GM21515 (cell line): ENCODE data around the gene BMP6.
"Not testable (repeated sequence)": the region's sequence is repeated elsewhere in the genome, so short reads cannot be mapped to it uniquely, and the experiment has no call there.

Experiments
- ATAC-seq: cut with Tn5 transposase; IDR thresholded peaks from one replicate; pipeline ENCODE4 v1.9.1; 2021; ENCODE audit not compliant: unreplicated experiment

BMP6 gene

DNA sequence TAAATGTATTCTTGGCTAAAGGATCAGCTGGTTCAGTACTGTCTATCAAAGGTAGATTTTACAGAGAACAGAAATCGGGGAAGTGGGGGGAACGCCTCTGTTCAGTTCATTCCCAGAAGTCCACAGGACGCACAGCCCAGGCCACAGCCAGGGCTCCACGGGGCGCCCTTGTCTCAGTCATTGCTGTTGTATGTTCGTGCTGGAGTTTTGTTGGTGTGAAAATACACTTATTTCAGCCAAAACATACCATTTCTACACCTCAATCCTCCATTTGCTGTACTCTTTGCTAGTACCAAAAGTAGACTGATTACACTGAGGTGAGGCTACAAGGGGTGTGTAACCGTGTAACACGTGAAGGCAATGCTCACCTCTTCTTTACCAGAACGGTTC lies 154.8 kb downstream of the BMP6 start:
- ATAC-seq, result no peak

DNA sequence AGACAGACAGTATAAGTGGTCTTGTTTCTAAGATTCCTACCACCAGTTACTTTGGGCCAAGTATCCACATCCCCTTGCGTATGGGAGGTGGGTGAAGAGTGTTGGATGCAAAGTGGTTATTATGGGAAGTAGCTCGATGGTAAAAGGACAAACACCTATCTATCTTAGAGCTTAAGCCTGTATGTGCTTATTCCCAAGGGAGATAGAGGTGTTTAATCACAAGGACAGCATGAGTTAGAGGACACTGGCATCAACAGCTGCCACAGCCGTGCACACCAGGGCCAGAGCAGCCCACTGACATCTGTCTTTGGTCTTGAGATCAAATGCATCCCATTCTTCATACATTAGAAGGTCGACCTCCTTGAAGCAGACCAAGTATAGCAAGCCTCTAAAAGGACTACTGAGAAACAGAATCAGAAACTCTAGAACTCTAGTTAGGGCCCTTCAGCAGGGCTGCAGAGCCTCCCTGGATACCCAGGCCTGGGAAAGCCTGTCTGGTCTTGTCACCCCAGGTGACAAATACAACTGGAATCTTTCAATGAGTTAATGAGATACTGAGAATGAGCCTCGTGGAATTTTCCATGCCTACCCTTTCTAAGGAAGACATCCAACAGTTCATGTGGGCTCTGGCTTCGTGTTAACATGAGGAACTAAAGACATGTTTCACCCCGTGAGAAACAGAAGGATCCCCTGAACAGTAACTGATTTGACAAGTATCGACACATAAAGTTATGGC lies 156.0 kb downstream of the BMP6 start:
- no peak for ATAC-seq

DNA sequence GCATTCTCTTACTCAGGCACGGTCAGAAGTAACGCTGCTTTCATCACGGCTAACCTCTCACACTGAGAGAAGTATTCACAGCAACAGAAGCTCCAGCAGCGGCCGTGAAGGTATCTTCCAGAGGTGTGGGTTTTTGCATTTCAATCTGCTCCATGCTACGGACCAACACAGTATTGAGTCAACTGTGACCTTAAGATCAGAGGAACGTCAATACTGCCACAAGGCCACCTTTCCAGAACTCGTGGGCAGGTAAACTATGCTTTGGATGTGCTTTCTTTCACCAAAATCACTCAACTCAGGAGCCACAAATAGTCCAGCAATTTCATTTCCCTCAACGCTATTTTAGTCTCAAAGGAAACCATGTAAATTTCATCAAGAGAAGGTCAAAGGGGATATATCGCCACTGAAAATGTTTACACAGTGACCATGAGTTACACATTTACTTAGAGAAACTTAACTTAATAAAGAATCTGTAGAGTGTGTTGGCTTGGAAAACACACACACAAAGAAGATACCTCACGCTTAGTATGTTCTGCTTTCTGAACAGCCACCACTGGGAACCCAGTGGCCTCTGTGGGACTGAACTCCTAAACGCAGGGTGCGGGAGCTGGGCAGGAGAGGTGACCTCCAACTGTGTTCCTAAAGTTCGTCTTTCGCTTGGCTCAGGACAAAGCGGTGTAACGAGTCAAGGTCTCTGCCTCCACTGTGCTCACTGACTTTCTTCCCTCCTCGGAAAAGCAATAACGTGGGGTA lies 156.8 kb downstream of the BMP6 start:
- ATAC-seq, result no peak

DNA sequence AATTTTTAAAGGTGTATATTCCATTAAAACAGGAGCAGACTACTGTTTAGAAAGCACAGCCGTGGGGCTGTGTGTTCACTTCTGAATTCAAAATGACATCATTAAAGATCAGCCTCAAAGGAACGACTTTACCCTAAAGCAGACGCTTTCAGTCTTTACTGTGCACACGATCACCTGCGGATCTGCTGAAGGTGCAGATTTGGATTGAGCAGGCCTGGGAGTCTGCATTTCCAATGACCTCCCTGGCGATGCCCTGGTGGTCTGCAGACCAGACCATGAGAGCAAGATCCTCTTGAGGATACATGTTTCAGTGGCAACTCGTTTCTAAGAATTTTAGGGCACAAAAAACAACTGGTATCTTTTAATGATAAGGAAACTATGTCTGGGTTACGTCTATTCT lies 157.5 kb downstream of the BMP6 start:
- ATAC-seq, result no peak

DNA sequence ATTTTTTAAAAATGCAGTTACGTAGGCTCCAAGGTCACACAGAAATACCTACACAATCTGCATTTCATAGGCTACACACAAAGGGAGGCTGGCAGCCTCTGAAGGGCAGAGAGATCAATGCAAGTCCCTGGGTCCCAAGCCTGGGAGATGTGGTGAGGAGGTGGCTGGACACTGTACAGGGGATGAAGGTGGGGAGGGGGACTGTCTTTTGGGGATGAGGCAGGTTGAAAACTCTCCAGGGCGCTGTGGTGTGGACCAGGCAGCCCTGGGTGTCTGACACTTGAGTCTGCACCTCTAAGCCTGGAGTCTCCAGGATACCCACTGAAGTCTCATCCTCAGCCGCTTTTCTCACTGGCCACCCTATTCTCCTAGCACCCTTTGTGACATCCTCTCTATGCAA lies 160.2 kb downstream of the BMP6 start:
- ATAC-seq, result no peak

DNA sequence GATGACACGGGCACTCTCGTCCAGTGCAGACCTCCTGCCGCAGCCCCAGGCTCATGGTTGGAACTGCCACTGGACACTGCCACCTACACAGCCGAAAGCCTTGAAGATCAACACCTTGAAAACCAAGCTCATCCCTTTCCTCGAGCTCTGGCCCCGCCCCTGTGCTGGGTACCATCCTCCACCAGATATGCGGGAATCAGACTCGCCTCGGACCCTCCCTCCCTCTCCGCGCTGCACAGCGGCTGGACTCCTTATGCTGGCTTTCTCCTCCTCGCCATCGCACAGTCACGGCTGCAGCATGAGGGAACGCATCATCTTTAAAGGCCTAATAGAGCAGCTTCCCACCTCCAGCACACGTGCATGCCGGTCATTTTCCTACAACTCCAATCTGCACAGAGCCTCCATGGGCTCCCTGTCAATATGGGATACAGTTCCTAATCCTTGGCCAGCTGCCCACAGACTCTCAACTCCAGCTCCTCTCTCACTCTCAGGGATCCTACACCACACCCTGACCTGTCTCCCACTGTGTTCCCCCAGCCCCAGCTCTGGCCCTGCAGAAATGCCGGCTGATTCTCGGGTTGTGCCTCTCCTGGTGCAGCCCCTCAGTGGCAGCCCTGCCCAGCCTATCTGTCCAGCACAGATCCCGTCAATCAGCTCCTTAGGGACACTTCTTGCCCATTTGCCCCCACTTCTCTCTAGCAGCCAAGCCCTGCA lies 161.5 kb downstream of the BMP6 start:
- no peak for ATAC-seq

DNA sequence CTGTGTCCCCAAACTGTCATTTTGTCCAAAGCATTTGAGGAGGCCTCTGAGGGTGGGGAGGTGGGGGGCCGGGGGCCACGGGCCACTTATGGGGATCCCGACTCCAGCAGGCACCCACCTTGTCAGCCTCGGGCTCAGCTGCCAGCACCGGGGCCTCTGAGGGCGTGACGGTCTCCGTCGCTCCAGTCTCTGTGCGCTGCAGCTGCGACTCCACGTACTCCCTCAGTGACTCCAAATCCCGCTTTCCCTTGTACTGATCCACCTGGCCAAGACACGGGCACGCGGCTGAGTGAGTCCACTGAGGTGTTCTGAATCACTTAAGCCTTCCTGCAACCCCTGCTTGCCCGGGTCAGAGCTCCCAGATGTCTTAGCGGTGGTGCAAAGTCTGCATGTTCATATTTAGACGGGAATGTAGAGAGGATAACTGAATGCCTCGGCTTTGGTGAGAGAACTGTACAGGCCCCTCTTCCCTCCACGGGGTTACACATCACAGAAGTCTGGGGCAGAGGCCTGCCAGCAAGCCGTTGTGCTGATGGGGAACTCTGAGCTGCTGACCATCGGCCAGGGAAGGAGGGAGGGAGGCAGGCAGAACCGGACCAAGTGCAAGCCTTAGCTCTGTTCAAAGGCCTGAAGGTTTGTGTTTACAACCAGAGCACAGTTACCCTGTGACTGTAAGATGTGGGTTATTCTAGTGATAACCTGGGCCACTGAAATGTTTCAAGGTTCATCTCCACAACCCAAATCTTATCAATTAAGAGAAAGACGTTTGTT lies 162.9 kb downstream of the BMP6 start:
- ATAC-seq, result no peak

DNA sequence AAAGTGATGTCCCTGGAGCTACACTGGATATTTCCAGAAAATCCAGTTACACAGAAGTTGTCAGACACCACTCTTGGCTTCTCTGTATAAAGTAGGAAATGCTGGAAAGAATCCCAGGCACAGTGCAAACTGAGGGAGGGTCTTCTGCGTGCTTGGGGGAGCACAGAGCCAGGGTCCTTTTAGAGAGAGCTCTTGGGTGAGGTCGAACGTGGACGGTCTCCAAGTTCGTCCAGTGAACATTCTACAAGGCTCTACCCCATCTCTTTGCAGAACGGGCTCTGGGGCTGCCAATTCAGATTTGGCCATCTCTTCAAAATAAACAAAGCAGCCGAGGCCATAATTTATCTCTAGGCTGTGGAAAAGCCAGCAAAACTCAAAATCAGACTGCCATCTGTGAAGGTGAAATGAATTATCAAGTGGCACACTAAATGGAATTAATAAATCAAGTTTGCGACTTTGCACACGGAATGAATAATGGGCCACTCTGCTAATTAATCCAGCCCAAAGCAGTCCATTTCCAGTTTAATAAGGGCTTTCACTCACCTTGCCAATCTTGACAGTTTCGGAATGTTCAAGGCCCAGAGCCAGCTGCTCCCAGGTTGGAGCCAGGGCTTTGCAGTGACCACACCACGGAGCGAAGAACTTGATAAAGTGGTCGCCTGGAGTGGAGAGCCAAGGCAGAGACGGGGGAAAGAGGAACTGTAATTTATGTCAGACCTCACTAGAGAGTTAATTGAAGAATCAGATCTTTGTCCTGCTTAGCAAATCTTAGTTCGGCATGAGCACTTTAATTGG lies 165.4 kb downstream of the BMP6 start:
- no peak for ATAC-seq

DNA sequence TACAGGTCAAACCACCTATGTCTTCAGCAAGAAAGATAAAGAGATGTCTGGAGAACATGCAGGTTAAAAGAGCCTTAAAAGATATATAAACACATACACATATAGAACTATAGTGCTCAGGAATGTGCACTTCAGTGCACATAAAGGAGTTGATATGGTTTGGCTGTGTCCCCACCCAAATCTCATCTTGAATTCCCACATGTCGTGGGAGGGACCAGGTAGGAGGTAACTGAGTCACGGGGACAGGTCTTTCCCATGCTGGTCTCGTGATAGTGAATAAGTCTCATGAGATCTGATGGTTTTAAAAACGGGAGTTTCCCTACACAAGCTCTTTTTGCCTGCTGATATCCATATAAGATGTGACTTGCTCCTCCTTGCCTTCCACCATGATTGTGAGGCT lies 166.5 kb downstream of the BMP6 start:
- not testable (repeated sequence) for ATAC-seq

DNA sequence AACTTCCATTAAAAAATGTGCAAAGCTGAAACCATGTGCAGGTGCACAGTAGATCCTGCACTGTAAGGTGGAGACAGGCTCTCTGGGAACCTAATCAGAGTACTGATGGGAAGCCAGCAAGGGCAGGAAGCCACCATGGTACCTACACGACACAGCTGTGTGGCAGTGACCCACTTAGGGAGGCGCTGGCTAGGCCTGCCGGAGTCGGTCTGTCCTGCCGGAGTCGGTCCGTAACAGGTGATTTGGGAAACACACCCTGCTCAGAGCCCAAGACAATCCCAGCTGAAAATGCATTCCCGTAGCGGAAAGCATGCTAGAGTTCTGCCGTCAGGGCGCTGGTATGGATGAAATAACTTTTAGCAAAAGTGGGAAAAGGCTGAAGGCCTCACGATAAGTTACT lies 167.4 kb downstream of the BMP6 start:
- ATAC-seq, result no peak

DNA sequence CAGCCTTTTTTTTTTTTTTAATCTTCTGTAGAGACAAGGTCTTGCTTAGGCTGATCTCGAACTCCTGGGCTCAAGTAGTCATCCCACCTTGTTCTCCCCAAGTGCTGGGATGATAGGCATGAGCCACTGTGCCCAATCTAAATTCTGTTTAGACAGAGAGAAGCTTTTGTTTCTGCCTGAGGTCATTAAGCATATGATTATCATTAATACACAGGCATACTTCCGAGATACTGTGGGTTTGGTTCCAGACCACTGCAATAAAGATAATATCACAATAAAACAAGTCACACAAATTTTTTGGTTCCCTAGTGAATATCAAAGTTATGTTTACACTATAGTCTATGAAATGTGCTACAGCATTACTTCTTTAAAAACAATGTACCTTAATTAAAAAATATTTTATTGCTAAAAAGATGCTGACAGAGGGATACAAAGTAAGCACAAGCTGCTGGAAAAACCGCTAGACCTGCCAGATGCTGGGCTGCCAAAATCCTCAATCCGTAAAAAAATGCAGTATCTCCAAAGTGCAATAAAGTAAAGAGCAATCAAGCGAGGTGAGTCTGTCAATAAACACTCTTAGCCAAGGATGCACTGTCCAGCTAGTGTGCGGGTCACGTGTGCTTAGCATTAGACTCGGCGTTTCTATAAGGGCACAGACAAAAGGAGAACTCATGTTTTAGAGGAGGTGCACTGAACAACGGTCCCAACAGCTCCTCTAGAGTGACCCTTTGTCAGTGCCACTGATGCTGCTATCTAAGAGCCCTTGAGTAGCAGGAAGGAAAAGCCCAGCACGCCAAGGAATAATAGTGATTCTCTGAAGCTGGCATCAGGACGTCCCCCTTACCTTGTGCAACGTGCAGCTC lies 168.6 kb downstream of the BMP6 start:
- no peak for ATAC-seq

DNA sequence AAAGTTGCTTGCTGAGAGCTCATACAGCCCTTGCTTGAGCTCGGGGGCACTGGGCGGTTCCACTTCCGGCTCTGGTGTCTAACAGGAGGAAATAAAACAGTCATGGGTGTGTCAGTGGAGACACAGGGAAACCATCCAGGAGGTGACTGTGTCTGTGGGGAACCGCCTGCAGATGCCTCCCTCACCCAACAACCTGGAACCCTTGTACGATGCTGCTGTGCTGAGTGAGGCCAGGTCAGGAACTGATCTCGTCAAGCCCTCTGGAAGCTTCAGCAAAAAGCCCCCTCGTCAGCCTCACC lies 169.2 kb downstream of the BMP6 start:
- no peak for ATAC-seq

DNA sequence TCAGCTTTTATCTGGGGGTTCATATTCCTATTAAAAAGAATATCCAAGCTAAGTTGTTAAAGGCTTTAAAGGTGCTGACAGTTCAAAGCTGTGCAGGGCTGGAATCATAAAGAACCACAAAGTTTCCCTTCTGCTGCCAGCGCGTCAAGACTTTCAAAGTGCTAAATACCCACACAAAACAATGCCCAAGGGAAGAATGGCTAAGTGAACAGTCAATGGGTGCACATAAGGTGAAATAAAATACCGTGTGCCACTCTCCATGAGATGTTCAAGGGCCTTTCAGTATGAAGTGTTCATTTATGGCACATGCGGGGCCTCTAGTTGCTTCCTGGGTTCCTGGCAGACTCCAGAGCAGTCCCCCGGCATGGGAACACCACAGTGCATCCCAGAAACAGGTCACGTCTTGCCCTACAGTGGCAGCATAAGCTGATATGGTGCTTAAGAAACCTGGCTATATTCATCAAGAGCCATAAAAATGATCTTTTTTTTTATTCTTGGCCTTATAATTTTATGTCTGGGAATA lies 170.6 kb downstream of the BMP6 start:
- no peak for ATAC-seq

DNA sequence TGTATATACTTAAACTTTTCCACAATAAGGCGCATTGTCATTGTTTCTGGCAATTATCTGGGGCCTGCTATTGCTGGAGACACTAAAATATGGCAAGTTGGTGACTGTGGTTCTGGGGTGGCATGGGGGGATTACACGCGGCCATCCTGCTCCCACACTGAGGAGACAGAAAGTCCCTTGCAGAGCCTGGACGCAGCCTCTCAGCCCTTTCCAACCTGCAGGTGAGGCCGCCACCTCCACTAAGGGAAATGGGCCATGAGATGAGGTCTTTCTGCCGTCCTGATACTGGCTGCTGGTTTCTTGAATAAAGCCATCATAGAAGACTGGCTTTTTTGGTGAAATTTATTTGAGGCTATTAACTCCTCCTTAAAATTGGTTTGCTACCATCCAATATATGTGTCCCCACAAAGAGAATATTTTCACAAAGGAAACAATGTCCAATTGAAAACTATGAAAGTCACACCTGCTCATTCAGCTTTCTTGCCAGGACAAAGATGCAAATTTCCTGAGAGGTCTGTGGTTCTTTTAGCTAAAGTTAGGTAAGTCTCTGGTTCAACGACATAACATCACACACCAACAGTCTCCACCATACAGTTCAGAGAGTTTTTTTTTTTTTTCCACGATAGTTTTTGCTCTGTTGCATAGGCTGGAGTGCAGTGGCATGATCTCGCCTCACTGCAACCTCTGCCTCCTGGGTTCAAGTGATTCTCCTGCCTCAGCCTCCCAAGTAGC lies 171.7 kb downstream of the BMP6 start:
- peak; percentile 66 for ATAC-seq

DNA sequence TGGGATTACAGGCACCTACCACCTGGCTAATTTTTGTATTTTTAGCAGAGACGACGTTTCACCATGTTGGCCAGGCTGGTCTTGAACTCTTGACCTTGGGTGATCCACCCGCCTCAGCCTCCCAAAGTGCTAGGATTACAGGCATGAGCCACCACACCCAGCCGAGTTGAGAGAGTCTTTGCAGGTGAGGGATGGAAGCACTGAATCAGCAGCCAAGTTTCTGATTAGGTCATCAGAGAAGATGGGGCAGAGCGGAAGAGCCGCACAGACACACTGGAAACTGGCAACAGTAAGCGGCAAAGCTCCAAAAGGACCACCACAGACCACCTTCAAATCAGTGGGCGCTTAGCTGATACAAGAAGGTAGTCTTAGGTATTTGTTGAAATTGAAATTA lies 172.3 kb downstream of the BMP6 start:
- not testable (repeated sequence) for ATAC-seq

DNA sequence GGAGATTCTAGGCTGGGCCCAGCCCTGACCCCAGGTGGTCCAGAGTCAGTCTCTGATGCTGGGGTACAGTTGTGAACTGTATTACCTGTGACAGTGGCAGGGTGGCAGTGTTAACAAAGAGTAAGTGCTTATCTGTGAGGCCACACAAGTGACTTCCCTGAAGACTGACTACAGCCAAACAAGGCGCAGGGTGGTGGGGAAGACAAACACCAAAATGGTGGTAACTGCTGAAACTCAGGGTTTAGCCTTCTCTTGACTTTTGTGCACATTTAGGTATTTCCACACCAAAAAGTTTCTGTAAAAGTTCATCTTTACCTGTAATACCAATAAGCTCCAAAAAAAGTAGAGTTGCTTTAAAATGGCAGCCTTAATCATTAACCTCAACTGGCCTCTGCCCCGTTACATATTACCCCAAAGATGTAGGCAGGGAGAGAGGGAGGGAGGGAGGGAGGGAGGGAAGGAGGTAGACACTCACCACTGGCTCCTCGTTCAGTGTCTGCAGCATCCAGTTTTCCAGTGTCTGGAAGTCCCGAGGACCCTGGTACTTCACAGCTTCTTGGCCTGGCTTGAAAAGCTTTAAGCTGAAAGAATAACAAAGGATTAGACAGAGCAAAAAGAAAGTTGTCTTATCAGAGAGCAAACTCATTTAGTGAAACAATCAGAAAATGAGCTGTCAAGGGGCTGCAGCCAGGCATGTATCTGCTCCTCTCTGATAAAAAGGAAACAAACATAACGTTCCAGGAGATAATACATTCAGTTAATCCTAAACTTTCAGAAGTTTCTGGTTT lies 173.4 kb downstream of the BMP6 start:
- peak; percentile 40 for ATAC-seq

DNA sequence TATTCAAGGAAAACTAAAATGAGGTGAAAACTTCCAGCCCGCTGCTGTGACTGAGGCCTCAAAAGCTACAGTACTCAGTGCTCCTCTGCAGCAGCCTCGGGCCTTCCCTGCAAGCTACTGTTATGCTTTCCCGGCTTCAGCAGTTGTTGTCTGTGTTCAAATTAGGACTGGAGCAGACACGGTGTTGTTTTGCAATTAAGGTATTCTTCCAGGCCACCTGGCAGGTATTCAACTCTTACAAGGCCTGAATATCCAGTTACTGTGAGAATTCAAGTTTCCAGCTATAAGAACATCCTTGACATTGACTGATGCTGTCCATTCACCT lies 174.0 kb downstream of the BMP6 start:
- no peak for ATAC-seq

DNA sequence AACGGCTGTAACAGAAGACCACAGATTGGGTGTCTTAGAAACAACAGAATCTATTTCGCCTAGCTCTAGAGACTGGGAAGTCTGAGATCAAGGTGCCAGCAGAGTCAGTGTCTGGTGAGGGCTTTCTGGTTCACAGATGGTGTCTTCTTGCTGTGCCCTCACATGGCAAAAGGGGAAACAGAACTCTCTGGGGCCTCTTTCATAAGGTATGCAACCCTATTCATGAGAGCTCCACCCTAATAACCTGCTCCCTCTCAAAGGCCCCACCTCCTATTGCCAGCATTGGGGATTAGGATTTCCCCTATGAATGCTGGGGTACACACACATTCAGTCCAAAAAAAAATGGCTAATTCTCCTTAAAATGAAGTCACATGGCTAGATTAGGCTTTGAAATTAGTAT lies 174.7 kb downstream of the BMP6 start:
- no peak for ATAC-seq
